Neural cell (in vitro differentiated cells): ENCODE data around the gene OR1L1. TPM values are rescaled to one million over a fixed set of nuclear protein-coding genes. Genes with fewer than 3 reads are reported as not detected.

ENCODE experiments used
- H2AFZ ChIP-seq: fragments of 200-600, 300-800 bp; sonication (generic), shearing (Covaris generic); 2 replicates; pipeline ENCODE4 v1.6.0; 2014; ENCODE audit warnings: low read depth, mild to moderate bottlenecking, antibody characterized with exemption, low read length, moderate library complexity
- H3F3A ChIP-seq: fragments of 200-600 bp; shearing (Covaris generic); 2 replicates; pipeline ENCODE4 v1.6.1; 2016; ENCODE audit warnings: mild to moderate bottlenecking, moderate library complexity, mixed read lengths, antibody characterized with exemption, low read length; ENCODE audit not compliant: insufficient read depth, poor library complexity, severe bottlenecking
- H3K27ac ChIP-seq: fragments of 200-600, 300-800 bp; sonication (generic), shearing (Covaris generic); 2 replicates; pipeline ENCODE4 v1.5.1; 2014; ENCODE audit warnings: mild to moderate bottlenecking, low read length, moderate library complexity
- H3K27me3 ChIP-seq: fragments of 300-800, 200-600 bp; sonication (generic), shearing (Covaris generic); 2 replicates; pipeline ENCODE4 v1.6.0; 2014; ENCODE audit warnings: mild to moderate bottlenecking, low read depth, low read length, moderate library complexity; ENCODE audit not compliant: insufficient read depth
- H3K36me3 ChIP-seq: fragments of 300-800, 200-600 bp; sonication (generic), shearing (Covaris generic); 2 replicates; pipeline ENCODE4 v1.5.1; 2014; ENCODE audit warnings: mild to moderate bottlenecking, antibody characterized with exemption, low read length, moderate library complexity; ENCODE audit not compliant: insufficient read depth
- H3K4me2 ChIP-seq: fragments of 300-800, 200-600 bp; sonication (generic), shearing (Covaris generic); 2 replicates; pipeline ENCODE4 v1.6.0; 2014; ENCODE audit warnings: mild to moderate bottlenecking, low read length
- H3K4me3 ChIP-seq: fragments of 300-800, 200-600 bp; sonication (generic), shearing (Covaris generic); 2 replicates; pipeline ENCODE4 v1.5.1; 2014; ENCODE audit warnings: mild to moderate bottlenecking, low read length, moderate library complexity
- H3K79me2 ChIP-seq: fragments of 200-600 bp; shearing (Covaris generic); replicated peaks from 2 replicates; pipeline ENCODE4 v1.6.0; 2014; ENCODE audit warnings: mild to moderate bottlenecking, low read length, moderate library complexity; ENCODE audit not compliant: insufficient read depth
- H3K9ac ChIP-seq: fragments of 300-800, 200-600 bp; sonication (generic), shearing (Covaris generic); 2 replicates; pipeline ENCODE4 v1.6.1; 2016; ENCODE audit warnings: mild to moderate bottlenecking, low read length, mixed read lengths
- H3K9me2 ChIP-seq: fragments of 200-600 bp; shearing (Covaris generic); 2 replicates; pipeline ENCODE4 v1.6.1; 2016; ENCODE audit warnings: mild to moderate bottlenecking, low read length, mixed read lengths; ENCODE audit not compliant: insufficient read depth
- H3K9me3 ChIP-seq: fragments of 200-600, 300-800 bp; sonication (generic), shearing (Covaris generic); 2 replicates; pipeline ENCODE4 v1.6.1; 2016; ENCODE audit warnings: mild to moderate bottlenecking, mixed run types, low read length, moderate library complexity, mixed read lengths
- H4K20me1 ChIP-seq: fragments of 200-600 bp; shearing (Covaris generic); 2 replicates; pipeline ENCODE4 v1.6.1; 2016; ENCODE audit warnings: mild to moderate bottlenecking, mixed run types; ENCODE audit not compliant: insufficient read depth
- polyA plus RNA-seq: library from polyadenylated mRNA; depleted of rRNA; stranded (reverse); fragments of >200 nt; gene quantifications from 2 replicates; pipeline ENCODE4 v1.2.3, GENCODE V29; 2014
- TF ChIP-seq, protein P1 (sequence below): IDR thresholded peaks from 2 replicates; pipeline ENCODE4 v1.6.1; 2012; ENCODE audit warnings: borderline replicate concordance

The OR1L1 gene
- polyA plus RNA-seq, 1 donor from 2014 or later = not detected

DNA sequence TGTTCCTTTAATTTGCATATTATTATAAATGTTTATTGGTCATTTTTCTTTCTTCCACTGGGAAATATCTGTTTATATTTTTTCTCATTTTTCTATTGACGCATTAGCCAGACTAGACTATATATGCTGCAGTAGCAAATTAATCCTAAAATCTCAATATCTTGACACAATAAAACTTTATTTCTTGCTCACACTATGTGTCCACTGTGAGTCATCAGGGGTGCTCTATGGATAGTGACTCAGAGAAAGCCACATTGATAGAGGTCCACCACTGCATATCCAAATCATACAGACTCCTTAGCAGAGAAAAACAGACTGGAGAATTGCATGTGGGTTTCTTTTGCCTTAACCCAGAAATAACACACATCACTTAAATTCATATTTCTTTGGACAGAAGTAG, 34.2 kb downstream of the OR1L1 start:
- Histone ChIP-seq H3K9me3 (peaks cover 4% of the 10 kb centered on the region), H3K36me3 (no peaks in the 10 kb centered on the region), H2AFZ (no peak overlapping the region), H3K4me2 (no peak overlapping the region), H3K9ac (no peak overlapping the region), H4K20me1 (no peaks in the 10 kb centered on the region), H3K27me3 (no peaks in the 10 kb centered on the region), H3F3A (no peaks in the 10 kb centered on the region), H3K27ac (no peak overlapping the region), H3K79me2 (no peaks in the 10 kb centered on the region), H3K9me2 (no peaks in the 10 kb centered on the region), H3K4me3 (no peak overlapping the region)
- TF ChIP-seq, protein P1, sequence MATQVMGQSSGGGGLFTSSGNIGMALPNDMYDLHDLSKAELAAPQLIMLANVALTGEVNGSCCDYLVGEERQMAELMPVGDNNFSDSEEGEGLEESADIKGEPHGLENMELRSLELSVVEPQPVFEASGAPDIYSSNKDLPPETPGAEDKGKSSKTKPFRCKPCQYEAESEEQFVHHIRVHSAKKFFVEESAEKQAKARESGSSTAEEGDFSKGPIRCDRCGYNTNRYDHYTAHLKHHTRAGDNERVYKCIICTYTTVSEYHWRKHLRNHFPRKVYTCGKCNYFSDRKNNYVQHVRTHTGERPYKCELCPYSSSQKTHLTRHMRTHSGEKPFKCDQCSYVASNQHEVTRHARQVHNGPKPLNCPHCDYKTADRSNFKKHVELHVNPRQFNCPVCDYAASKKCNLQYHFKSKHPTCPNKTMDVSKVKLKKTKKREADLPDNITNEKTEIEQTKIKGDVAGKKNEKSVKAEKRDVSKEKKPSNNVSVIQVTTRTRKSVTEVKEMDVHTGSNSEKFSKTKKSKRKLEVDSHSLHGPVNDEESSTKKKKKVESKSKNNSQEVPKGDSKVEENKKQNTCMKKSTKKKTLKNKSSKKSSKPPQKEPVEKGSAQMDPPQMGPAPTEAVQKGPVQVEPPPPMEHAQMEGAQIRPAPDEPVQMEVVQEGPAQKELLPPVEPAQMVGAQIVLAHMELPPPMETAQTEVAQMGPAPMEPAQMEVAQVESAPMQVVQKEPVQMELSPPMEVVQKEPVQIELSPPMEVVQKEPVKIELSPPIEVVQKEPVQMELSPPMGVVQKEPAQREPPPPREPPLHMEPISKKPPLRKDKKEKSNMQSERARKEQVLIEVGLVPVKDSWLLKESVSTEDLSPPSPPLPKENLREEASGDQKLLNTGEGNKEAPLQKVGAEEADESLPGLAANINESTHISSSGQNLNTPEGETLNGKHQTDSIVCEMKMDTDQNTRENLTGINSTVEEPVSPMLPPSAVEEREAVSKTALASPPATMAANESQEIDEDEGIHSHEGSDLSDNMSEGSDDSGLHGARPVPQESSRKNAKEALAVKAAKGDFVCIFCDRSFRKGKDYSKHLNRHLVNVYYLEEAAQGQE = no peak

Other genes starting within 250 kb of the OR1L1 start
- gene OR1J1, start 183.8 kb upstream of the OR1L1 start, polyA plus RNA-seq = not detected in 2 replicates
- gene OR1J2, start 150.9 kb upstream of the OR1L1 start, polyA plus RNA-seq = not detected in 2 replicates
- gene OR1J4, start 142.6 kb upstream of the OR1L1 start, polyA plus RNA-seq = not detected in 2 replicates
- gene OR1N1, start 134.4 kb upstream of the OR1L1 start, polyA plus RNA-seq = not detected in 2 replicates
- not detected in 2 replicates for gene OR1N2, start 108.6 kb upstream of the OR1L1 start, polyA plus RNA-seq
- gene OR1L8, start 78.3 kb upstream of the OR1L1 start, polyA plus RNA-seq = 0.73 TPM in 1 of 2 replicates, not detected in the other
- not detected in 2 replicates for gene OR1Q1, start 47.0 kb upstream of the OR1L1 start, polyA plus RNA-seq
- not detected in 2 replicates for gene OR1B1, start 4.1 kb upstream of the OR1L1 start, polyA plus RNA-seq
- not detected in 2 replicates for gene OR1L3, start 13.4 kb downstream of the OR1L1 start, polyA plus RNA-seq
- gene OR1L4, start 62.3 kb downstream of the OR1L1 start, polyA plus RNA-seq = not detected in 2 replicates
- gene OR1L6, start 80.6 kb downstream of the OR1L1 start, polyA plus RNA-seq = not detected in 2 replicates
- gene OR5C1, start 127.2 kb downstream of the OR1L1 start, polyA plus RNA-seq = not detected in 2 replicates
- gene OR1K1, start 138.4 kb downstream of the OR1L1 start, polyA plus RNA-seq = not detected in 2 replicates
- 35.1 and 44.4 TPM in 2 replicates for gene PDCL, start 166.9 kb downstream of the OR1L1 start, polyA plus RNA-seq
- 34.8 and 35.3 TPM in 2 replicates for gene RC3H2, start 243.6 kb downstream of the OR1L1 start, polyA plus RNA-seq